ENCODE data around the gene NOX4. TPM values are rescaled to one million over a fixed set of nuclear protein-coding genes. Genes with fewer than 3 reads are reported as not detected.
"Not testable (repeated sequence)": the region's sequence is repeated elsewhere in the genome, so short reads cannot be mapped to it uniquely, and the experiment has no call there.

The NOX4 gene
- total and polyA plus RNA-seq, 2 donors: 1.1 to 5.4 TPM

GRCh38 chr11:89443361-89444322 lies 47.5 kb downstream of the NOX4 start:
- Histone ChIP-seq H3K36me3 (ENCODE audit: insufficient read depth) (no peaks in the 10 kb centered on the region), H3K4me3 (ENCODE audit: low read depth, low read length) (no peak overlapping the region), H3K4me1 (ENCODE audit: insufficient read depth) (no peaks in the 10 kb centered on the region), H3K27ac (ENCODE audit: low read depth) (no peak overlapping the region)
- 74% methylated on average over 5 of the region's 5 CpGs for WGBS
- no peak for DNase-seq (ENCODE audit: extremely low spot score)

- Histone ChIP-seq H3K27ac (ENCODE audit: low read depth) (no peak overlapping the region), H3K4me3 (ENCODE audit: low read depth, low read length) (no peak overlapping the region), H3K4me1 (ENCODE audit: insufficient read depth) (no peaks in the 10 kb centered on the region), H3K36me3 (ENCODE audit: insufficient read depth) (no peaks in the 10 kb centered on the region)
- no peak for DNase-seq (ENCODE audit: extremely low spot score)
- WGBS: 90% methylated on average over 2 of the region's 2 CpGs
Measured at GRCh38 chr11:89442801-89443200, 48.4 kb downstream of the NOX4 start.

- 72% methylated on average over 1 of the region's 1 CpG for WGBS
- DNase-seq (ENCODE audit: extremely low spot score): no peak
- H3K27ac ChIP-seq (ENCODE audit: low read depth): no peak overlapping the region
Measured at GRCh38 chr11:89441606-89442005, 49.6 kb downstream of the NOX4 start.

GRCh38 chr11:89437317-89437716 lies 53.9 kb downstream of the NOX4 start:
- Histone ChIP-seq H3K27ac (ENCODE audit: low read depth) (no peak overlapping the region), H3K36me3 (ENCODE audit: insufficient read depth) (no peaks in the 10 kb centered on the region), H3K4me3 (ENCODE audit: low read depth, low read length) (no peak overlapping the region), H3K4me1 (ENCODE audit: insufficient read depth) (no peaks in the 10 kb centered on the region)
- WGBS: 97% methylated on average over 1 of the region's 1 CpG
- DNase-seq (ENCODE audit: extremely low spot score): no peak

More at GRCh38 chr11:89441606-89442005, 49.6 kb downstream of the NOX4 start:
- H3K36me3 ChIP-seq (ENCODE audit: insufficient read depth): no peaks in the 10 kb centered on the region
- H3K4me3 ChIP-seq (ENCODE audit: low read depth, low read length): no peak overlapping the region
- no peaks in the 10 kb centered on the region for H3K4me1 ChIP-seq (ENCODE audit: insufficient read depth)

GRCh38 chr11:89436071-89436470 lies 55.1 kb downstream of the NOX4 start:
- Histone ChIP-seq H3K4me3 (ENCODE audit: low read depth, low read length) (no peak overlapping the region), H3K4me1 (ENCODE audit: insufficient read depth) (no peaks in the 10 kb centered on the region), H3K27ac (ENCODE audit: low read depth) (no peak overlapping the region), H3K36me3 (ENCODE audit: insufficient read depth) (no peaks in the 10 kb centered on the region)
- DNase-seq (ENCODE audit: extremely low spot score): no peak
- 15% methylated on average over 3 of the region's 3 CpGs for WGBS

GRCh38 chr11:89433278-89433677 lies 57.9 kb downstream of the NOX4 start:
- Histone ChIP-seq H3K36me3 (ENCODE audit: insufficient read depth) (no peaks in the 10 kb centered on the region), H3K27ac (ENCODE audit: low read depth) (no peak overlapping the region), H3K4me3 (ENCODE audit: low read depth, low read length) (no peak overlapping the region), H3K4me1 (ENCODE audit: insufficient read depth) (no peaks in the 10 kb centered on the region)
- DNase-seq (ENCODE audit: extremely low spot score): no peak
- WGBS: 75% methylated on average over 1 of the region's 1 CpG

GRCh38 chr11:89432182-89432581 lies 59.0 kb downstream of the NOX4 start:
- not testable (repeated sequence) for DNase-seq (ENCODE audit: extremely low spot score); H3K27ac ChIP-seq (ENCODE audit: low read depth); H3K4me3 ChIP-seq (ENCODE audit: low read depth, low read length); H3K4me1 ChIP-seq (ENCODE audit: insufficient read depth); H3K36me3 ChIP-seq (ENCODE audit: insufficient read depth)
- WGBS: 91% methylated on average over 3 of the region's 3 CpGs

GRCh38 chr11:89426501-89426900 lies 64.7 kb downstream of the NOX4 start:
- 91% methylated on average over 7 of the region's 7 CpGs for WGBS
- H3K4me1 ChIP-seq (ENCODE audit: insufficient read depth); H3K4me3 ChIP-seq (ENCODE audit: low read depth, low read length); H3K36me3 ChIP-seq (ENCODE audit: insufficient read depth); DNase-seq (ENCODE audit: extremely low spot score); H3K27ac ChIP-seq (ENCODE audit: low read depth): not testable (repeated sequence)

GRCh38 chr11:89421718-89422117 lies 69.5 kb downstream of the NOX4 start:
- Histone ChIP-seq H3K36me3 (ENCODE audit: insufficient read depth) (no peaks in the 10 kb centered on the region), H3K4me3 (ENCODE audit: low read depth, low read length) (no peak overlapping the region), H3K27ac (ENCODE audit: low read depth) (no peak overlapping the region), H3K4me1 (ENCODE audit: insufficient read depth) (no peaks in the 10 kb centered on the region)
- DNase-seq (ENCODE audit: extremely low spot score): no peak
- WGBS: 39% methylated on average over 2 of the region's 2 CpGs

- whole genome bisulfite sequencing: 84% methylated on average over 3 of the region's 3 CpGs
- Histone ChIP-seq H3K4me3 (ENCODE audit: low read depth, low read length) (no peak overlapping the region), H3K27ac (ENCODE audit: low read depth) (no peak overlapping the region), H3K36me3 (ENCODE audit: insufficient read depth) (no peaks in the 10 kb centered on the region), H3K4me1 (ENCODE audit: insufficient read depth) (no peaks in the 10 kb centered on the region)
- DNase-seq (ENCODE audit: extremely low spot score): no peak
Measured at GRCh38 chr11:89420981-89421380, 70.2 kb downstream of the NOX4 start.

- DNase-seq (ENCODE audit: extremely low spot score): no peak
- no peaks in the 10 kb centered on the region for H3K4me1 ChIP-seq (ENCODE audit: insufficient read depth)
- H3K36me3 ChIP-seq (ENCODE audit: insufficient read depth): no peaks in the 10 kb centered on the region
- H3K4me3 ChIP-seq (ENCODE audit: low read depth, low read length): no peak overlapping the region
- H3K27ac ChIP-seq (ENCODE audit: low read depth): no peak overlapping the region
- WGBS: 56% methylated on average over 2 of the region's 2 CpGs
Measured at GRCh38 chr11:89416961-89417360, 74.2 kb downstream of the NOX4 start.

GRCh38 chr11:89411112-89411511 lies 80.1 kb downstream of the NOX4 start:
- H3K36me3 ChIP-seq (ENCODE audit: insufficient read depth); H3K27ac ChIP-seq (ENCODE audit: low read depth); DNase-seq (ENCODE audit: extremely low spot score); H3K4me1 ChIP-seq (ENCODE audit: insufficient read depth); H3K4me3 ChIP-seq (ENCODE audit: low read depth, low read length): not testable (repeated sequence)
- 97% methylated on average over 3 of the region's 3 CpGs for WGBS

GRCh38 chr11:89410666-89411065 lies 80.5 kb downstream of the NOX4 start:
- H3K4me3 ChIP-seq (ENCODE audit: low read depth, low read length); DNase-seq (ENCODE audit: extremely low spot score); H3K27ac ChIP-seq (ENCODE audit: low read depth); H3K36me3 ChIP-seq (ENCODE audit: insufficient read depth); H3K4me1 ChIP-seq (ENCODE audit: insufficient read depth): not testable (repeated sequence)
- 64% methylated on average over 1 of the region's 1 CpG for WGBS

- WGBS: 77% methylated on average over 2 of the region's 2 CpGs
- not testable (repeated sequence) for H3K27ac ChIP-seq (ENCODE audit: low read depth); H3K4me1 ChIP-seq (ENCODE audit: insufficient read depth); DNase-seq (ENCODE audit: extremely low spot score); H3K4me3 ChIP-seq (ENCODE audit: low read depth, low read length); H3K36me3 ChIP-seq (ENCODE audit: insufficient read depth)
Measured at GRCh38 chr11:89408441-89408840, 82.7 kb downstream of the NOX4 start.

Data from urinary bladder (tissue), 4 donors.